Measurements from ENCODE around the gene ADCY7. TPM values are rescaled to one million over a fixed set of nuclear protein-coding genes. Genes with fewer than 3 reads are reported as not detected.

Gene ADCY7
- total and polyA plus RNA-seq, 4 donors: 4.0 to 75.8 (median 20.2) TPM

Small RNAs within 50 kb of the gene (microRNA-seq; reads per million reads assigned to microRNA genes)
- 0 reads per million in 2 donors for gene MIR6771

Other genes starting within 250 kb of the ADCY7 start
- gene CNEP1R1, start 241.3 kb upstream of the ADCY7 start, total RNA-seq: 10 to 100 TPM; 25.0 to 25.3 TPM
- 10 to 100 TPM; 11.5 to 15.5 TPM for gene CNEP1R1, start 241.3 kb upstream of the ADCY7 start, polyA plus RNA-seq
- 10 to 100 TPM in 1 of 2 donors, 1 to 10 TPM in 1; 9.4 to 17.9 TPM for gene HEATR3, start 200.6 kb upstream of the ADCY7 start, total RNA-seq
- 1 to 10 TPM; 3.7 to 4.6 TPM for gene HEATR3, start 200.6 kb upstream of the ADCY7 start, polyA plus RNA-seq
- 10 to 100 TPM; 13.2 to 13.9 TPM for gene TENT4B, start 113.2 kb upstream of the ADCY7 start, total RNA-seq
- gene TENT4B, start 113.2 kb upstream of the ADCY7 start, polyA plus RNA-seq: 1 to 10 TPM; 4.5 to 6.5 TPM
- 10 to 100 TPM; 64.2 to 90.2 TPM for gene BRD7, start 102.4 kb downstream of the ADCY7 start, total RNA-seq
- gene BRD7, start 102.4 kb downstream of the ADCY7 start, polyA plus RNA-seq: 10 to 100 TPM; 37.7 to 53.3 TPM

Measured in aorta (tissue), 4 donors.